GM18951 (cell line): Measurements from ENCODE around the gene CHST5.

Experiments used
- POLR2A ChIP-seq: IDR thresholded peaks from 4 replicates; pipeline ENCODE4 v1.6.1; 2011; ENCODE audit warnings: mild to moderate bottlenecking; ENCODE audit not compliant: insufficient read length, insufficient read depth; ENCODE audit errors: extremely low read depth
- in situ Hi-C: fragments of 300-500 bp; cut with MboI; formaldehyde crosslinking; loops from one replicate; pipeline ENCODE4 v1.12.0; 2022; ENCODE audit warnings: low sequenced_read_pairs, mixed read lengths, inconsistent platforms; ENCODE audit not compliant: unreplicated experiment

The CHST5 gene

GRCh38 chr16:75486676-75487313 is 49.1 kb downstream of the CHST5 start:
- in situ Hi-C loops, result no loop called here
- TF ChIP-seq POLR2A, result no peak

- TF ChIP-seq POLR2A, result no peak
- in situ Hi-C loops, result no loop called here
These were observed 49.8 kb downstream of the CHST5 start for GRCh38 chr16:75486014-75486675.

DNA sequence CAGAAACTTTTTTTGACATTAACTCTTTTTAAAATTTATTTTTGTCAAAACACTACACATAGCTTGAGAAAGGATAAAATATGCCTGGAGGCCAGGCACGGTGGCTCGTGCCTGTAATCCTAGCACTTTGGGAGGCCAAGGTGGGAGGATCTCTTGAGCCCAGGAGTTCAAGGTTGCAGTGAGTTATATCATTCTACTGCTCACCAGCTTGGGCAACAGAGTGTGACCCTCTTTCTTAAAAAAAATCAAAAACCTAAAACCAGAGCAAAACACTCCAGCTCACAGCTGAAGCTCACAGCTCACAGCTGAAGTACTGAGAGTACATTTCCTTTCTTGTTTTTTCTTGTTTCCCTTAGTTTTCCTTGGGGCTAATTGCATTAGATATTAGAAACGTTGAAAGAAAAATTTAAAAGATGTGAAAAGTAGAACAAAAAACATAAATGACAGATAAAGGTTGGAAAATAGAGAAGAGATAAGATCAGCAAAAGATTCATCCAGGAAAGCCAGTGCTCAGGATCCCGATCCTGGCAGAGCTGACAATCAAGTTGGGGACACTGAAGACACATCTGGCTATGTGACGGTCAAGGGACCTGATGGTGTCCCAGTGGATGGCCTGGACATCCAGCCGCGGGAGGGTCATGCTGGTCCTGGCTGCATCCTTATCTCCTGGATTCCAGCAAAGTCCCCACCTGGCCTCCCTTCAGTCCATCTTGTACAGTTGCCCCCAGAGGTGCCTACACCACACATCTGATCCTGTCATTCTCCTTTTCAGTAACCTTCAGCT is 50.5 kb downstream of the CHST5 start:
- in situ Hi-C loops, result no loop called here
- no peak for TF ChIP-seq POLR2A

DNA sequence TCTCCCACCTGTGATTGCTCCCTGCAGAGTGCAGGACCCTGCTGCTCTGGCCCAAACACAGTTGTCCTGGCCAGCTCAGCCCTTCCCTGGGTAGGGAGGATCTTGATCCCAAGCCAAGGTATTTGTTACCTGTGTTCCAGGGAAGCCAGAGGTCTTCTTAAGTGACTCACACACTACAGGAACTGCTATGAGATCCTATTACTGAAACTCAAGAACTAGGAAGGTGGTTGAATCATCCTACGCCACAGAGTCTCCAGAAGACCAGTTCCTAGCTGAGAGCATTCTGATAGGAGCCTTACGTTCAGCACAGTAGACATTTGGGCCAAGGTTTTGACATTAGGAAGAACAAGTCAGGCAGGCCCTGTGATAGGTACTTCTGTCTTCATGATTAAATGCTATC is 52.7 kb downstream of the CHST5 start:
- in situ Hi-C loops, result no loop called here
- no peak for TF ChIP-seq POLR2A

GRCh38 chr16:75482434-75483205 is 53.3 kb downstream of the CHST5 start:
- TF ChIP-seq POLR2A, result no peak
- in situ Hi-C loops, result no loop called here

DNA sequence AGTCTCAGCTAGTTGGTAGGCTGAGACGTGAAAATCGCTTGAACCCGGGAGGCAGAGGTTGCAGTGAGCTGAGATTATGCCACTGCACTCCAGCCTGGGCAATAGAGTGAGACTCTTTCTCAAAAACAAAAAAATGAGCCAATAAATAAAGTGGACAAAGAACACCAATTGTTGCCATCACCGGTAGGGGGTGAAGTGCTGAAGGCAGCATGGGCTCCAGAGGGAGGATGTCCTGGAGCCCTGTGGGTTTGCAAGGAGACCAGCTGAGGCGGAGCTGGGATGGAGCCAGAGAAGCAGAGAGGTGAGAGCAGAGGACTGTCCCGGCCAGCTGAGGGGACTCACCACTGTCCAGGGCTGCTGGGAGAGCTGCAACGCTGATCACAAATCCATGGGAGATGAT is 54.4 kb downstream of the CHST5 start:
- in situ Hi-C loops, result no loop called here
- no peak for TF ChIP-seq POLR2A

DNA sequence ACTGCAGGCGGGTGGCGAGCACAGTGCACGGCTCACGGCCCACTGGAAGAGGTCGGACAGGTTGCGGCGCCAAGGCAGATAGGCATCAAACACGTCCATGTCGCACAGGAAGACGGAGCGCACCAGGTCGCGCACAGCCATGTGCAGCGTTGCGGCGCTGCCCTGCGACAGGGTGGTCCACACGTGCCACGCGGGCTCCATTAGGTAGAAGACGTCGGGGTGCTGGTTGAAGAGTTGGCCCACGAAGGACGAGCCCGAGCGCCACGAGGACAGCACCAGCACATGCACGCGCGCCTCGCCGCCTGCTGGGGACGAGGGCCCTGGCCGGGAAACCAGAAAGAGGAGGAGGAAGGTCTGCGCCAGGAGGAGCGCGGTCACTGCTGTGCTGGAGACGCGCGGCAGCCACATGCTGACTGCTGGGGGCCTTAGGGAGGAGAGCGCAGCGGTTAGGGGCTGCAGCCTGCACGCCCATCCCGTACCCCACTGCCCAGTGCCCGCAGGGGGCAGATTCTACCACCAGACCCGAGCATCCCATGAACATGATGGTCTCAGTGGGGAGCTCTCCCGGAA is 56.4 kb downstream of the CHST5 start:
- no peak for TF ChIP-seq POLR2A
- in situ Hi-C loops, result no loop called here
